GF-D8 (cell line): ENCODE results near the gene CDH4.

Source experiments
- DNase-seq: peaks from one replicate; lab custom pipeline; 2025; lab: John Stamatoyannopoulos, UW

Gene CDH4

DNA sequence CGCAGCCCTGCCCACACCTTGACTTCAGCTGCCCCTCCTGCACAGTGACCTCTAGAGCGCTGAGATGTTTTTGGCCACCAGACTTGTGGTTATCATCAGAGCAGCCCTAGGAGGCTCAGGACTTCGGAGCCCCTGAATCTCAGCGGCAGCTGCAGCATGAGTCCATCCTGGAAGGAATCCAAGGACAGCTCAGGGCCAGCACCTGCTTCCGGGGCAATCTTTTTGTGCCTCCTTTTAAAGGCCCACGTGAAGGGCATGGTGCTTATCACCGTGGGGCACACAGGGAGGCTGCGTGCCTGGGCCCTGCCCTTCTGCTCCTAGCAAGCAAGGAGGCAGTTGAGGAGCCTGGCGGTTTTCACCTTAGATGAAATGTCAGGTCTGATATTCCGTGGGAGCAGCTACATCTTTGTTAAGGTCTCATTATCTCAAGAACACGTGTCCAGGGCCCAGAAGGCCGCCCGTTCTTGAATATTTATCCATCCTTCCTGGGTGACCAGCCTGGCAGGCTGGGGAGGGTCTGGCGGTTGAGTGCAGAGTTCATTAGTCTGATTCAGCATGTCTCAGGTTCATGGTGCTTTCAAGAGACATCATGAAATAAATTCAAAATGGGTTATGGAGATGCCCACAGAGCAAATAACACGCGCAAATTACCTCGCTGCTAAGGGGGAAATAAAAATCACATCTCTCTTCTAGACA is 421.2 kb downstream of the CDH4 start:
- no peak for DNase-seq

GRCh38 chr20:61674121-61674520 is 422.1 kb downstream of the CDH4 start:
- no peak for DNase-seq

DNA sequence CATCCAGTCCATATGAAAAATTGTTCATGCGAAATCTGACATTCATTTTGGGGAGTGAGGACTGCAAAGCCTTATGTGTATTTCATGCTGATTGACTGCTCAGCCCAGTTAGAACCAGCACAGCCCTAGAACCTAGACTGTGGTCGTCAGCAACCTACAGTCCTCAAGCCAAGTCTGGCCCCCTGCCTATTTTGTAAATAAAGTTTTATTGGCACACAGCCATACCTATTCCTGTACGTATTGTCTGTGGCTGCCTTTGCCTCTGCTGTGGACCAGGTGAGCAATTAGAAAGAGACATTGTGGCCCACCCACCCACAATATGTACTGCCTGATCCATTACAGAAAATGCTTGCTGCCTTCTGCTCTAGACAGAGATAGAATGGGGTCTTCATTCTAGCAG is 422.6 kb downstream of the CDH4 start:
- DNase-seq, result no peak

DNA sequence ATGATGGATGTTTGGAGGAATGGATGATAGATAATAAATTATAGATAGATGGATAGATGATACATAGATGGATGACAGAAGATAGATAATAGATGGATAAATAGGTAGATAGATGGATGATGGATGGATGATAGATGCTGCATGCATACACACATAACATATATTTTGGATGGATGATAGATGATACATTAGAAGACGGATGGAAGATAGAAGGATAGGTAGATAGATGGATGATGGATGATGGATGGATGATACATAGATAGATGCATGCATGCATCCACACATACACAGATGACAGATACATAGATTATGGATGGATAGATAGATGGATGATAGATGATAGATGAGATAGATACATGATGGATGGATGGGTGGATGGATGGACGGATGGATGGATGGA is 425.9 kb downstream of the CDH4 start:
- no peak for DNase-seq

DNA sequence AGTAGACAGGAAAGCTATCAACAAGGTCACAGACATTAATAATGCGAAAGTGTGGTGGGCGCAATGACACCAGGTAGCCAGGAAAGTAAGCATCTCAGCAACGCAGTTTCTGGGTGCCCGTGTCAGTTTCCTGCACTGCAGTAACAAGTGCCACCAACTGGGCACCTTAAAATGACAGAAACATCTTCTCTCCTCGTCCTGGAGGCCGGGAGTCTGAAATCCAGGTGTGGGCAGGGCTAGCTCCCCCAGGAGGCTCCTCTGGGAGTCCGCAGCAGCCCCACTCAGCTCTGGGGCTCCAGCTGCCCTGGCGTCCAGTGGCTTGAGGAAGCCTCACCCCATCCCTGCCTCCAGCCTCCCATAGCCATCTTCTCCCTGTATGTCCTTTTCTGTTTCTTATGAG is 426.4 kb downstream of the CDH4 start:
- no peak for DNase-seq

DNA sequence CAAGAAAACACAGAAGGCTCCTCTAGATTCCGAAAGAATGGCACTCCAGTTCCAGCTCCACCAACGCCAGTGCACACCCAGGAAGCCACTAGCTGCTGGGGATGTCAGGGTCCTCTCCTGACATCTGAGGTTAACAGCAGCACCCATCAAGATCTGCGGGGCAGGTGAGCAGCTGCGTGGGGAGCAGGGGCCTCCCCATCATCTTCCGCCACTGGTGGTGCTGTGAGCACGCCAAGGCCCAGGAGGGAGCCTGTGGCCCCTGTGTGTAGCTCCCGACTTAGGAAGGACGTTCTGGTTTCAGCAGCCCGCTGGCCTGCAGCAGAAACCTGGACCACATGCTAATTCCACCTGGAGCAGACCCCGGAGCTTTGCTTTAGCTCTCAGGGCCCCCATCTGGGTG is 427.4 kb downstream of the CDH4 start:
- DNase-seq, result no peak

DNA sequence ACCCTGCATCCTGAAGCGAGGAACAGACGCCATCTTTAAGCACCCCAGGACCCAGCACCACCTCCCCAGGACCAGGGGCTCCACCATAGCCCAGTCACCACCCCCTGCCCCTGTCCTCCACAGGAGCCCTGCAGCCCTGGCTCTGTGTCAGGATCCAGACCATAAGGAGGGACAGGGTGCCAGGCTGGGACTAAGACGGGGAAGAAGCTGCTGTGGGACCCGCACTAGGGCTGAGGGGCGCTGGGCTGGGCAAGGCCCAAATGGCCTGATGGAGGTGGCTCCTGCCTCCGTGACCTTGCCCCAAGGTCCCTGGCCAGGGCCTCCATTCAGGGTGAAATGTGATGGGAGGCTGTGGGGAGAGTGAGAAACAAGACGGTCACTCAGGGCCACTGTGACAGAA is 428.0 kb downstream of the CDH4 start:
- no peak for DNase-seq

- no peak for DNase-seq
Measured at GRCh38 chr20:61682114-61682995, 430.3 kb downstream of the CDH4 start.

DNA sequence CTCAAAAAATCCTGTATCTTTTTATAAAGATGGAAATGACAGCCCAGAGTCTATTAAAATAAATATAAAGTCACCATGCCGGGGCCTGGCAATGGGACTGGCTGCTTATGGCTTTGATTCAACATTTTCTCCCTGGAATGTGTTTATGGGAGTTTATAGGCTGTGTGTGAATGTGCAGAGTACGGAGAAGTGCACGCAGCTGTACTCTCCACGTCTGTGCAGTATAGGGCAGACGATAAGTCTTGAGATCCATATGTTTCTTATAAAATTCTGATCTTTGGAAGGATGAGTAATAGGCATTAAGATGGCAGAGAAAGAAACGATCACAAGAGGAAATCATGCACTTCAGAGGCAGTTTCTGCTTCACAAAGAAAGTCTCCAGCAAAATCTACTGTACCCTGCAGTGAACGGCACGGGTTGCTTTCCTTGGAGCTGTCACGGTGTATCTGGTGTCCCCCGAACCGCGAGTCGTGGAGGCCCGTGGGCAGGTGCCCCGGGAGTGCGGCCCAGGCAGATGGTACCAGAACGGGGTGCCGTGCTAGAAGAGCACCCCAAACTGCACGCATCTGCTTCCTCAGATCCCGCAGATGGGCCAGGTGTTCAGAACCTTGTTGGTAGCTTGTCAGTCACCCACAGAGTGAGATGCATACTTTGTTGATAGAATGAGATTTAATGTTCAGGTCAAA is 431.1 kb downstream of the CDH4 start:
- no peak for DNase-seq

- DNase-seq, result no peak
Measured at GRCh38 chr20:61683721-61684120, 431.7 kb downstream of the CDH4 start.

- DNase-seq, result no peak
Measured at GRCh38 chr20:61684136-61684535, 432.1 kb downstream of the CDH4 start.

GRCh38 chr20:61684583-61685235 is 432.6 kb downstream of the CDH4 start:
- DNase-seq, result no peak

GRCh38 chr20:61685462-61685861 is 433.4 kb downstream of the CDH4 start:
- DNase-seq, result no peak

- no peak for DNase-seq
Measured at GRCh38 chr20:61686051-61686936, 434.2 kb downstream of the CDH4 start.

- no peak for DNase-seq
Measured at GRCh38 chr20:61688411-61688810, 436.4 kb downstream of the CDH4 start.

GRCh38 chr20:61690150-61690549 is 438.1 kb downstream of the CDH4 start:
- no peak for DNase-seq

- DNase-seq, result no peak
Measured at GRCh38 chr20:61690993-61691838, 439.2 kb downstream of the CDH4 start.

GRCh38 chr20:61691978-61692377 is 439.9 kb downstream of the CDH4 start:
- DNase-seq, result no peak

DNA sequence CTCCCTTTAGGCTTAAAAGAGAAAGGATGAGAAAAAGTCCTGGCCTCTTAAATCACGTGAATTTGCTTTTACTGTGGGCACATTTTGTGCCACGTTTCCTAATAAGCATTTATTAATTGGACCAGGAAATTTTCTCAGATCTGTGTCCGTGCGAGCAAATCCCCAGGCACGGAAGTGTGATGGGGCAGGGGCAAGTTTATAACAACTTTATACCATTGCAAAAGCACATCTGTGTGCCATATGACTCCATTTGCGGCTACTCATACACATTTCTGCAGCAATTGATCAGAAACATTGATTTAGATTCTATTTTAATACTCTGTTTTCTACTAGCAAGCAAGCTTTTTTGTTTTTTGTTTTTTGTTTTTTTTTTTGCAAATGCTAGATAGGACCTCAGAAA is 440.4 kb downstream of the CDH4 start:
- DNase-seq, result no peak

DNA sequence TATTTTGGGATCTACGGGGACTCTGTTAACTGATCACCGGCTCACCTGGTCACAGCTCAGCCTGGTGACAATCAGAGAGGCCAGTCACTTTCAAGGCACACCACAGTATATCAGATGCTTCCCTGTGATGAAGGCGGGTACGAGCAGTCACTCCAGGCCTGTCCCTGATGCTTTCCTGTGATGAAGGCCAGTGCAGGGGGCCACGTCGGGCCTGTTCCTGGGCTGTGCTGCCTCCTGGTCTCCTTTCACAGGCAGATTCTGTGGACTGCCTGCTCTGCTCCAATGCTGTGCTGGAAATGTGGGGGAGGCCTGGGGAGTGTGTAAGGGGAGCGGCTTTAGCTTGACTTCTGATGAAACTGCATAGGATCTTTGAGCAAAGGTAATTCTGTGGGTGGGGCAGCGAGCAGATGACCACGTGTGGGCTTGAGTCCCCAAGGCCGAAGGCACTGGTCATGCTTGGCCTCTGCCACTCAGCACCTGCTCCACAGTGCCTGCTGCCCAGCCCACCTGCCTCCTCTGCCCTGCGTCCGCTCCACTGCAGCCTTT is 441.1 kb downstream of the CDH4 start:
- DNase-seq, result no peak
